ENCODE data around the gene SPAG16.

DNA sequence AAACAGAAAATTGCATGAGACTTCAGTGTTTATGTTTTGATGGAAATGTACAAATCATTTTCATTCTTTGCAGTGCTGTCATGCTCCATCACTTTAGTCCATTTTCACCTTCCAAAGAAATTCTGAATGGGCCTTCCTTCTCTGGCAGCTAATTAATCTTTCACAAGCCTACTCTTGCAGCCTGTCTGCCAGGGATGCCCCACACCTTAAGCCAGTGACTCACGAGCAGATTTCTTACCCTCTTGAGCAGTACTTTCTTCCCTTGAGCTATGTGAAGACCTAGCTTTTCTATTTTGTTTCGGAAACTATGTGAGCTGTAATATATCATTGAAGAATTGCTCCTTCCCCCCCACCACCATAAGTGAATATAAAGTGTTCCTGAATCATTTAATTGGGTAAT lies 722.3 kb downstream of the SPAG16 start:
- TF ChIP-seq, protein P1, sequence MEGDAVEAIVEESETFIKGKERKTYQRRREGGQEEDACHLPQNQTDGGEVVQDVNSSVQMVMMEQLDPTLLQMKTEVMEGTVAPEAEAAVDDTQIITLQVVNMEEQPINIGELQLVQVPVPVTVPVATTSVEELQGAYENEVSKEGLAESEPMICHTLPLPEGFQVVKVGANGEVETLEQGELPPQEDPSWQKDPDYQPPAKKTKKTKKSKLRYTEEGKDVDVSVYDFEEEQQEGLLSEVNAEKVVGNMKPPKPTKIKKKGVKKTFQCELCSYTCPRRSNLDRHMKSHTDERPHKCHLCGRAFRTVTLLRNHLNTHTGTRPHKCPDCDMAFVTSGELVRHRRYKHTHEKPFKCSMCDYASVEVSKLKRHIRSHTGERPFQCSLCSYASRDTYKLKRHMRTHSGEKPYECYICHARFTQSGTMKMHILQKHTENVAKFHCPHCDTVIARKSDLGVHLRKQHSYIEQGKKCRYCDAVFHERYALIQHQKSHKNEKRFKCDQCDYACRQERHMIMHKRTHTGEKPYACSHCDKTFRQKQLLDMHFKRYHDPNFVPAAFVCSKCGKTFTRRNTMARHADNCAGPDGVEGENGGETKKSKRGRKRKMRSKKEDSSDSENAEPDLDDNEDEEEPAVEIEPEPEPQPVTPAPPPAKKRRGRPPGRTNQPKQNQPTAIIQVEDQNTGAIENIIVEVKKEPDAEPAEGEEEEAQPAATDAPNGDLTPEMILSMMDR (IDR thresholded peaks at IDR 0.05): no peak
- TF ChIP-seq EZH2 (IDR thresholded peaks at IDR 0.05; ENCODE audit: borderline replicate concordance, insufficient read depth, low read depth, low read length, poor library complexity, severe bottlenecking): no peak

Measured in B cell (primary cell).